ENCODE results near the gene ABHD5. TPM values are rescaled to one million over a fixed set of nuclear protein-coding genes. Genes with fewer than 3 reads are reported as not detected.
A peak's percentile ranks its signal among the peaks of the same experiment; 100 is the strongest.

Gene ABHD5
- total RNA-seq, 1 experiment from 2014 or later: 20.3 TPM

DNA sequence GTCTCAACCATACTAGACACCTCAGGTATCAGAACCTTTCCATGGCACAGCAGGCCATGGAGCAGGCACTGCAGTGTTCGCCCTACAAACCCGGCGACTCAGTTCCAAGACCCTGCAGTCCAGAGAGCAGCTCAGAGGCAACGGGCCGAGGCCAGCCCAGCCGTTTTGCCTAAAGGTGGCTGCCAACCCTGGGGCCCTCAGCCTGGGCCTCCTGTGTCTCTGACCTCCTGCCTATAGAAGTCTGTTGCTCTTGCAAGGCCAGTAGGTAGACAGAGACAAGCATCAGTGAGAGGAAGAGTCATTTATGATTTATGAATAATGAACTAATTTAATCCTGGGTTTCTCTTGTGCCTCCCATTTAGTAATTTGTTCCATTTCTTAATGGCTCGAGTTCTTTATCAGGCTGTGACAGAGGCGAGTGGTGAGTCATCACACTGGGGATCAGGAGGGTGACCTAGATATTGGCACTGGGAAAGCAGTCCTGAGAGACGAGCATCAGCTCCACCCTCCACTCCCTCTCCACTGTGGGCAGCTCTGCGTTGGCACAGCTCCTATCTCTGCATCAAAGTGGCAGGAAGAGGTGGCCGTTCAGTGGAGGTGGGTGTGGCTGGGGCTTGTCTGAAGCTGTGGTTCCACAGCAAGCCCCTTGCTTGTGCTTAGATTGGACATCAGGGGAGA, 79.8 kb downstream of the ABHD5 start:
- no TSS peak for BruUV-seq (replicated peaks)
- Mint-ChIP-seq H3K4me3 (ENCODE audit: low read depth, unreplicated experiment) (no peak overlapping the region), H3K27me3 (ENCODE audit: unreplicated experiment) (no peaks in the 10 kb centered on the region), H3K9me3 (ENCODE audit: low read depth, unreplicated experiment) (no peaks in the 10 kb centered on the region), H3K4me1 (ENCODE audit: low read depth, unreplicated experiment) (peaks cover 48% of the 10 kb centered on the region), H3K27ac (ENCODE audit: unreplicated experiment) (no peak overlapping the region), H3K36me3 (ENCODE audit: insufficient read depth, unreplicated experiment) (peaks cover 11% of the 10 kb centered on the region)
- intact Hi-C loops (cut with micrococcal nuclease; ENCODE audit: unreplicated experiment): no loop called here
- CTCF ChIA-PET: interaction anchor here (0.8 to 1.3 kb wide), 2 partner anchors 15 to 85 kb away, joined by 3 read pairs; no protein-coding TSS in a partner anchor
- TF ChIP-seq, protein P1, sequence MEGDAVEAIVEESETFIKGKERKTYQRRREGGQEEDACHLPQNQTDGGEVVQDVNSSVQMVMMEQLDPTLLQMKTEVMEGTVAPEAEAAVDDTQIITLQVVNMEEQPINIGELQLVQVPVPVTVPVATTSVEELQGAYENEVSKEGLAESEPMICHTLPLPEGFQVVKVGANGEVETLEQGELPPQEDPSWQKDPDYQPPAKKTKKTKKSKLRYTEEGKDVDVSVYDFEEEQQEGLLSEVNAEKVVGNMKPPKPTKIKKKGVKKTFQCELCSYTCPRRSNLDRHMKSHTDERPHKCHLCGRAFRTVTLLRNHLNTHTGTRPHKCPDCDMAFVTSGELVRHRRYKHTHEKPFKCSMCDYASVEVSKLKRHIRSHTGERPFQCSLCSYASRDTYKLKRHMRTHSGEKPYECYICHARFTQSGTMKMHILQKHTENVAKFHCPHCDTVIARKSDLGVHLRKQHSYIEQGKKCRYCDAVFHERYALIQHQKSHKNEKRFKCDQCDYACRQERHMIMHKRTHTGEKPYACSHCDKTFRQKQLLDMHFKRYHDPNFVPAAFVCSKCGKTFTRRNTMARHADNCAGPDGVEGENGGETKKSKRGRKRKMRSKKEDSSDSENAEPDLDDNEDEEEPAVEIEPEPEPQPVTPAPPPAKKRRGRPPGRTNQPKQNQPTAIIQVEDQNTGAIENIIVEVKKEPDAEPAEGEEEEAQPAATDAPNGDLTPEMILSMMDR (IDR thresholded peaks at IDR 0.05; ENCODE audit: unreplicated experiment): no peak
- DNase-seq: peak; percentile 48

DNA sequence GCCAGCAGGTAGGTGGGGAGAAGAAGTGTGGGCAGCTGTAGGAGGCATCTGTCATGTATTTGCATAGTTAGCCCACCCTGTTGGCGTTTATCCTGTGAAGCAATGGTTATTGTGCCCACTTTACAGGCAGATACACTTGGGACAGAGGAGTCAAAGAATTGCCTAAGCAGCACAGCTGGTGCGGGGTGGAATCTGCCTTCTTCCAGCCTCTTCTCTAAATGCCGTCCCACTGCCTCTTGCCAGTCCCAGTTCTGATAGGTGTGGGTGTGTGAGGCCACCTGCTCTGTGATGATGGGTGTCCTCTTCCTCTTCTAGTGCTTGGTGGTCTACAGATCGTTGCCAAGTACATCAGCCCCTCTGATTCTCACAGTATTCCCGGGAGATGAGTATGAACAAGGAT, 80.9 kb downstream of the ABHD5 start:
- Mint-ChIP-seq H3K4me1 (ENCODE audit: low read depth, unreplicated experiment) (peaks cover 43% of the 10 kb centered on the region), H3K36me3 (ENCODE audit: insufficient read depth, unreplicated experiment) (peaks cover 11% of the 10 kb centered on the region), H3K27ac (ENCODE audit: unreplicated experiment) (no peak overlapping the region), H3K4me3 (ENCODE audit: low read depth, unreplicated experiment) (no peak overlapping the region), H3K27me3 (ENCODE audit: unreplicated experiment) (no peaks in the 10 kb centered on the region), H3K9me3 (ENCODE audit: low read depth, unreplicated experiment) (no peaks in the 10 kb centered on the region)
- DNase-seq: no peak
- TF ChIP-seq, protein P1 (IDR thresholded peaks at IDR 0.05; ENCODE audit: unreplicated experiment): no peak
- intact Hi-C loops (cut with micrococcal nuclease; ENCODE audit: unreplicated experiment): no loop called here
- CTCF ChIA-PET: no interaction called here
- BruUV-seq (replicated peaks): no TSS peak

DNA sequence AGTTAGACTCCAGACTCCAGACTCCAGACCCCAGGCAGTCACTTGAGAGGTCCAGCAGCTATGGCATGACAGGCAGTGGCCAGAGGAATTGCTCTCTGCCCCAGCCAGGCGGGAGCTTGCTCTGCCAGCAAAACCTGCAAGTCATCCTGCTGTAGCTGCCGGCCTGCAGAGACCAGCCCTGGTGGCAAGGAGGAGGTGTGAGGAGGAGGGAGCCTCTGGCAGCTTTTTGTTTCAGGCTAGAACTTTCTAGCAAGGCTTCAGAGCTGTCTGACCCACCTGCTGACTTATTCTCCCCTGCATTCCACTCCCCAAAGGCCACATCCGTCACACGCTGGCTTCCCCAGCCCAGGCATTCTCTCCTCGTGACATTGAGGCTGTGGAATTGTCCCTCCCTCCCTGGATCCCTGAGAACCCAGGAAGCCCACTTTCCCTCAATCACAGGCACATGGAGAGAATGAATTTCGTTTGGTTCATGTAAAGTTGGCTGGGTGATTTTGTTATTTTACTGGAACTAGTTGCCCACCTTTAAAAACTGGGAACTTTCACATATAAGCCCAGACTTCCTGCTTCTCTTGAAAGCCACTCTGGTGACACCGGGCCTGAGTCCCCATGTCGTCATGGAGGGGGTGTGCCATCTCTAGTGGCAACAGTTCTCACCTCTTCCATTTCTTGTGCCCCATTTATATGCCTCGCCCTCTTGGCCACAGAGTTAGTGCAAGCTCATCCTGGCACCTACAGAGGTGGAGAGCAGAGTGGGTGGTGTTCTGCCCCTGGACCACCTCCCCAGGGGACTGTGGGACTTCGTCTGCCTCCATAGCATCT, 82.7 kb downstream of the ABHD5 start:
- no TSS peak for BruUV-seq (replicated peaks)
- CTCF ChIA-PET: no interaction called here
- peaks cover 9% of the 10 kb centered on the region for H3K36me3 Mint-ChIP-seq (ENCODE audit: insufficient read depth, unreplicated experiment)

DNA sequence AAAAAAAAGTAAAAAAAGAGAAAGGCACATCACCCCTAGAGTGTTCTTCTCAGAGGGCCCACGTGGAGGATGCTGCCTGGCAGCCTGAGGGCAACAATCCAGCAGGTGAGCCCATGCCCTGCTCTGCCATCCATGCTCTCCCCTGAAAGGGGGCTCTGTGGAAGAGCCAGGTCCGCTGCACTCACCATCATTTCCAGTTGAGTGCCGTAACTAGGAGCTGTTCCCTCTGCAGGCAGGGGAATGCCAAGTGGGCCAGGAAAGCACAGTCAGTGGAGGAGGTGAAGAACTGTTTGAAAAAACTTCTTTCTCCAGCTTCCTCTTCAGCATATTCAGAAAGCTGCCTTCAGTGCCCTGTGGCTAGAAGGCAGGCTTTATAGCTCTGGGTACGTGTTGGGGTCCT, 84.1 kb downstream of the ABHD5 start:
- intact Hi-C loops (cut with micrococcal nuclease; ENCODE audit: unreplicated experiment): no loop called here
- CTCF ChIA-PET: no interaction called here
- H3K27ac Mint-ChIP-seq (ENCODE audit: unreplicated experiment): no peak overlapping the region
- H3K36me3 Mint-ChIP-seq (ENCODE audit: insufficient read depth, unreplicated experiment): peaks cover under 1% of the 10 kb centered on the region
- H3K9me3 Mint-ChIP-seq (ENCODE audit: low read depth, unreplicated experiment): no peaks in the 10 kb centered on the region
- no peak overlapping the region for H3K4me3 Mint-ChIP-seq (ENCODE audit: low read depth, unreplicated experiment)
- DNase-seq: no peak
- peaks cover 12% of the 10 kb centered on the region for H3K4me1 Mint-ChIP-seq (ENCODE audit: low read depth, unreplicated experiment)
- no TSS peak for BruUV-seq (replicated peaks)
- H3K27me3 Mint-ChIP-seq (ENCODE audit: unreplicated experiment): peaks cover 26% of the 10 kb centered on the region
- TF ChIP-seq, protein P1 (IDR thresholded peaks at IDR 0.05; ENCODE audit: unreplicated experiment): no peak

More for the DNA sequence above, 82.7 kb downstream of the ABHD5 start:
- intact Hi-C loops (cut with micrococcal nuclease; ENCODE audit: unreplicated experiment): no loop called here
- Mint-ChIP-seq H3K4me3 (ENCODE audit: low read depth, unreplicated experiment) (no peak overlapping the region), H3K27ac (ENCODE audit: unreplicated experiment) (peak overlapping the region; percentile 39), H3K9me3 (ENCODE audit: low read depth, unreplicated experiment) (no peaks in the 10 kb centered on the region), H3K27me3 (ENCODE audit: unreplicated experiment) (peaks cover 14% of the 10 kb centered on the region), H3K4me1 (ENCODE audit: low read depth, unreplicated experiment) (peaks cover 25% of the 10 kb centered on the region)
- TF ChIP-seq, protein P1 (IDR thresholded peaks at IDR 0.05; ENCODE audit: unreplicated experiment): no peak
- DNase-seq: no peak

Data from Calu3 (cell line).